Esophagus (tissue), 2 donors: ENCODE results near the gene PCA3. TPM values are rescaled to one million over a fixed set of nuclear protein-coding genes. Genes with fewer than 3 reads are reported as not detected.

Experiments
- H3K27ac ChIP-seq, 2 donors: one replicate each; pipeline ENCODE4 v1.5.1; 2013; ENCODE audit warnings: low read depth in 2 of 2, mild to moderate bottlenecking in 2 of 2, inconsistent platforms in 1 of 2, low read length in 1 of 2, moderate library complexity in 1 of 2
- H3K27me3 ChIP-seq, 2 donors: one replicate each; pipeline ENCODE4 v1.6.1; 2013; ENCODE audit warnings: low read length in 2 of 2, control low read depth in 1 of 2, mild to moderate bottlenecking in 1 of 2; ENCODE audit not compliant: insufficient read depth in 2 of 2, control insufficient read depth in 1 of 2
- H3K36me3 ChIP-seq, 2 donors: one replicate each; pipeline ENCODE4 v1.6.1; 2013; ENCODE audit warnings: low read length in 1 of 2; ENCODE audit not compliant: control insufficient read depth in 2 of 2, insufficient read depth in 2 of 2
- H3K4me1 ChIP-seq, 2 donors: one replicate each; pipeline ENCODE4 v1.6.1; 2013; ENCODE audit warnings: low read length in 1 of 2; ENCODE audit not compliant: control insufficient read depth in 2 of 2, insufficient read depth in 2 of 2
- H3K4me3 ChIP-seq, 2 donors: one replicate each; pipeline ENCODE4 v1.5.1; 2013; ENCODE audit warnings: low read length in 2 of 2, mild to moderate bottlenecking in 2 of 2, low read depth in 1 of 2, moderate library complexity in 1 of 2
- H3K9me3 ChIP-seq, 2 donors: one replicate each; pipeline ENCODE4 v1.6.1; 2013; ENCODE audit warnings: mild to moderate bottlenecking in 2 of 2, low read depth in 1 of 2, low read length in 1 of 2, moderate library complexity in 1 of 2; ENCODE audit not compliant: control insufficient read depth in 2 of 2, insufficient read depth in 1 of 2
- WGBS, 2 donors: extraction: QIAGEN DNeasy Blood & Tissue Kit; methylation state at CpG; one replicate each; pipeline ENCODE4 v1.1.7; 2013; 5-methylcytosine and 5-hydroxymethylcytosine counted together
- polyA plus RNA-seq, 2 donors: library from polyadenylated mRNA; stranded (reverse); fragments of 200-250 nt; gene quantifications; one replicate each; pipeline ENCODE4 v1.2.3, GENCODE V29; 2013
- donor health status: healthy with polysubstance abuse.
- donor health status: Bipolar disorder and iron deficiency.

PCA3 gene
- polyA plus RNA-seq, 2 donors, result 0.06 to 0.35 TPM

DNA sequence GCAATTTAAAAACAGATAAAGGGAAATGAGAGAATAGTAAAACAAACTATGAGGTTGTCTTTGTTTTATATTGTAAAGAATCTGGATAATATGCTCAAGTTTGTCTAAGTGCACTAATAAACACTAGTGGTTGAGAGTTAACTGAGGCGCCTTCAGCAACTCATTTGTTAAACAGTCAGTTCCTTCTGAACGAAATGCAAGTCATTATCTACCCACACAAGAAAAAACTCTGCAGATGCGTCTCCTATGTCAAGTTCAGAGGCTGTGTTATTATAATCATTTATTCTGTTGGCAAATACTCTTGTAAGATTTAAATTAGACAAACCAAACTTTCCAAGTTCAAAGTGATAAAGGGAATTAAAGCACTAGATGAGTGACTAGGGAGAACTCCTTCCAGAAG, 20.3 kb upstream of the PCA3 start:
- H3K9me3 ChIP-seq, result peaks cover 0 to 4% of the 10 kb centered on the region in 2 donors
- no peaks in the 10 kb centered on the region for H3K4me1 ChIP-seq
- H3K4me3 ChIP-seq, result no peak overlapping the region
- no peaks in the 10 kb centered on the region for H3K27me3 ChIP-seq
- H3K36me3 ChIP-seq, result no peaks in the 10 kb centered on the region
- H3K27ac ChIP-seq, result no peak overlapping the region
- WGBS, 2 donors, result 29 to 42% methylated on average over 3 of the region's 3 CpGs

DNA sequence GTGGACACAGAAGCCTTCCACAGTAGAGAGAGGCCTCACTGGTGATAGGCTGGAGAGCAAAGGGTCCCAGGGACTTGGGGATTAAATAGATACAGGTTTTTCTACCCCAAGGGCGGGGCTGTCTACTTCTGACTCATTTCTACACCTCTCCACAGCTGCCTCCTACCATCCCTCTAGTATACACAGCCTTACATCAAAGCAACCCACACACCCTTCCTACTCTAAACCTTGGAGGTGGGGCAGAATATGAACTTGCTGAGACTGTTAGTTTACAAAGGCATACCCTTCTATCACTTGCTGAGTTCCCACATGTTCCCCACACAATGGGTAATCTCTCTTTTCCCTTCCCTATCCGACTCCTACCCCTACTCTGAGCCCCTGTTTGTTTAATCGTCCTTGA, 19.9 kb upstream of the PCA3 start:
- Histone ChIP-seq H3K27me3 (no peaks in the 10 kb centered on the region), H3K9me3 (peaks cover 0 to 4% of the 10 kb centered on the region in 2 donors), H3K27ac (no peak overlapping the region), H3K4me1 (no peaks in the 10 kb centered on the region), H3K36me3 (no peaks in the 10 kb centered on the region), H3K4me3 (no peak overlapping the region)
- WGBS, 2 donors, result 48 to 57% methylated on average over 3 of the region's 3 CpGs

DNA sequence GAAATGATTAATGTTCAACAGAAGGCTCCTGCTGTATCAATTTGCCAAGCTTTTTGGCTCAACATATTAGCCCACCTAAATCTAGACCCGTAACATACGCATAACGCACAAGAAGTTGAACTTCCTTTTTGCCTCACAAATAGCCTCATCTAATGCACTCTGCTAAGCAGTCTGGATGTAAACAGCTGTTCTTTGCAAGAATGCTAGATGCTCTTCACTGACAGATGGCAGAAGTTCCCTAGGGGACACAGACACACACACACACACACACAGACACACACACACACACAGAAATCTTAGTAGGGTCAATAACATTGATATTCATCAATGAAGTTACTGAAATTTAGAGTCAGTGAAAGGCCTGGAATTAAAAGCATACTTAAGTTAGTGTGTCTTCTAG, 13.2 kb upstream of the PCA3 start:
- Histone ChIP-seq H3K9me3 (no peaks in the 10 kb centered on the region), H3K4me1 (no peaks in the 10 kb centered on the region), H3K36me3 (no peaks in the 10 kb centered on the region), H3K4me3 (no peak overlapping the region), H3K27me3 (no peaks in the 10 kb centered on the region), H3K27ac (no peak overlapping the region)
- WGBS, 2 donors, result 85 to 88% methylated on average over 3 of the region's 3 CpGs

DNA sequence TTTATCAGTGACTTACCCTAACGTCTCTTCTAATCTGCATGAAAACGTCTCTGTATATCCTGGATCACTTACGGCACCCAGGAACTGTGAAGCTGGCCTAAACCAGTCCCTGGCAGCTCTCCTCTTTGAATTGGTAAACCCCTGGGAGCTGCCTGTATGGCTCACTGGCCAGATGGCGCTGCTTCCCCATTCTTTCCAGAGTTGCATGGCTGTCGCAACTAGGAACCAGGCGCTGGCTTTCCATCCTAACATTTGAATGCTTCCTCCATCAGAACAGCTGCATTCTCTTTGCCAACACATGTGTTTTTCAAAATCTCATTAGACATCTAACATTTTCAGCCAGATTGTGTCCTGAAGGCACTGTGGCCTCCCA, 8.0 kb upstream of the PCA3 start:
- 51 to 56% methylated on average over 6 of the region's 6 CpGs for WGBS, 2 donors
- H3K4me3 ChIP-seq, result no peak overlapping the region

DNA sequence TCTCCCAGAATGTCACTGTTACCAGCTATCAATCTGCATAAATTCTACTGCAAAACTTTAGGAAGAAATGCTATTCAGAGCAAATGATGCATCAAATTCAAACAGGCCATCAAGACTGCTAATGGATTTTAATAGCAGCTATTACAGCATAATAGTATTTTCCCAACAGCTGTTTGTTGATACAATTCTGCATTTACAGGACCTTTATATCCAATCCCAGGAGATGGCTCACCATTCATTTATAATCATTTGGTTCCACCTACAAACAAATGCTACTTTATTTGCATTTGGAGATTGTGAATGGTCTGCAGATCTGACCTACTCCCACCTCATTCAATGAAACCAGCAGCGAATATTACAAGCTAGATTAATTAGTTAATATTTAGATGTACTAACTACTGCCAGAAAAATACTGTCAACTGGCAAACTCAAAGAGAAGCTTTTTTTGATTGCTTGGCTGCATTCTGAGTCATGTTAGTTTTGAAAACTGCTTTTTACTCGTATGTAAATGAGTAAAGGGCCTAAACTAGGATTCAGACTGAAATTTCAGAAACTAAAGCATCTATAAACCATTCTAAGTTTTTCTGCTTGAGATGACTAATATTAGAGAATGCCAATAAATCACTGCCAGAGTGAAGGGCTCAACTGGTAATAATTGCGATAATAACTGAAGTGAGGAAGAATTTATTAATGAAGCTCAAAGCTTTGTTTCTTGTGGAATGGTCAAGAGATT, 7.1 kb upstream of the PCA3 start:
- Histone ChIP-seq H3K27me3 (no peaks in the 10 kb centered on the region), H3K4me3 (no peak overlapping the region), H3K36me3 (no peaks in the 10 kb centered on the region), H3K27ac (no peak overlapping the region), H3K4me1 (peaks cover 0 to 4% of the 10 kb centered on the region in 2 donors), H3K9me3 (no peaks in the 10 kb centered on the region)
- 66 to 71% methylated on average over 3 of the region's 3 CpGs for WGBS, 2 donors

More for the DNA sequence above, 8.0 kb upstream of the PCA3 start:
- no peaks in the 10 kb centered on the region for H3K9me3 ChIP-seq
- H3K27me3 ChIP-seq, result no peaks in the 10 kb centered on the region
- no peaks in the 10 kb centered on the region for H3K36me3 ChIP-seq
- no peak overlapping the region for H3K27ac ChIP-seq
- H3K4me1 ChIP-seq, result peaks cover 0 to 4% of the 10 kb centered on the region in 2 donors

DNA sequence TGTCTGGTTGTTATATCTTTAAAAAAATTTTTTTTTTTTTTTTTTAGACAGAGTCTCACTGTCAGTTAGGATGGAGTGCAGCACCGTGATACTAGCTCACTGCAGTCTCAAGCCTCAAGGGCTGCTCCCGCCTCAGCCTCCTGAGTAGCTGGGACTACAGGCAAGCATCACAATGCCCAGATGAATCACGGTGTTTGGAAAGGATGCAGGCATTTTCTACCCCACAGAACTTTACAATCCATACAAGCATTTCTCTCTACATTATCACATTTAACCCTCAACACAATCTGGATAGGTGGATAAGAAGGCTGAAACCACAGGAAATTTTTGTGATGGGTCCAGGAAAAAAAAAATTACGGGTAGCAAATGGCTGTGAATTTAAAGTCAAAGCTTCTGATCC, 5.8 kb upstream of the PCA3 start:
- 66 to 67% methylated on average over 4 of the region's 4 CpGs for WGBS, 2 donors
- Histone ChIP-seq H3K4me1 (peaks cover 0 to 4% of the 10 kb centered on the region in 2 donors), H3K27ac (no peak overlapping the region), H3K27me3 (no peaks in the 10 kb centered on the region), H3K9me3 (no peaks in the 10 kb centered on the region), H3K36me3 (no peaks in the 10 kb centered on the region), H3K4me3 (no peak overlapping the region)

DNA sequence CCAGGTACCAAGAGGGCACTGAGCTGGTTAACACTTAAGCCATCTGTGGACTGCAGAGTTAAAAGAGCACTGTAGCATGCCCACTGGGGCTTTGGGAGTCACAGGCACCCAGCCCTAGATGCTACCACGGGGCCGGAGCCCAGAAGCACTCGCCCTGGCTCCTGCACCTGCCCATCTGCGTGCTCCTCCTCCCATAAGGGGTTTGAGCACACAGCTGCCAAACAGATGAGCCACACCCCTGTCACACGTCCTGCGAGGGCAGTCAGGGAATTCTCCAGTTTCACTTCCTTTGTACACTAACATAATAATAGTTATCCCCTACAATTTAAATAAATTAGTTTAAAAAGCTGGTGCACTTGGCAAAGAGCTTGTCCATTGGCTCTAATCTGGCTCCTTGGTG, 4.5 kb upstream of the PCA3 start:
- H3K4me3 ChIP-seq, result no peak overlapping the region
- peaks cover 0 to 4% of the 10 kb centered on the region in 2 donors for H3K4me1 ChIP-seq
- 37 to 42% methylated on average over 6 of the region's 6 CpGs for WGBS, 2 donors
- H3K27me3 ChIP-seq, result no peaks in the 10 kb centered on the region
- no peaks in the 10 kb centered on the region for H3K9me3 ChIP-seq
- no peak overlapping the region for H3K27ac ChIP-seq
- H3K36me3 ChIP-seq, result no peaks in the 10 kb centered on the region

DNA sequence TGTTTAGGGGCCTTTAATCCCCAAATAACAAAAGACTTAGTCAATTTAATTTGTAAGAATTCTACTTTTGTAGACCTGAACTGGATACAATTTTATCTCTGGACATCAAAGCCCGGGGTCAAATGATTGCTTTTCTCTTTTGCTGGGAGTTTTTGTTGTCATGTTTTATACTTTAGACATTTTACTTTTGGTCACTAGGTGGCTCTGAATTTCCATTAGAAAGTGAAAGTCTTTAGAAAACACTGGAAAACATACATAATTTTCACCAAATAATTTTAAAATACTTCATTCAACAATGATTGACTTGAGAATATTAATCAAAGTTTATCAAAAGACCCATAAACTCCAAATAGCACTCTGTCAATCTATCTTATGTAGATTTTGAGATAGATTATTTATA, 2.8 kb upstream of the PCA3 start:
- H3K27me3 ChIP-seq, result no peaks in the 10 kb centered on the region
- no peaks in the 10 kb centered on the region for H3K9me3 ChIP-seq
- 15 to 35% methylated on average over 1 of the region's 1 CpG for WGBS, 2 donors
- no peaks in the 10 kb centered on the region for H3K36me3 ChIP-seq
- no peak overlapping the region for H3K27ac ChIP-seq
- no peak overlapping the region for H3K4me3 ChIP-seq
- H3K4me1 ChIP-seq, result peaks cover 0 to 4% of the 10 kb centered on the region in 2 donors

DNA sequence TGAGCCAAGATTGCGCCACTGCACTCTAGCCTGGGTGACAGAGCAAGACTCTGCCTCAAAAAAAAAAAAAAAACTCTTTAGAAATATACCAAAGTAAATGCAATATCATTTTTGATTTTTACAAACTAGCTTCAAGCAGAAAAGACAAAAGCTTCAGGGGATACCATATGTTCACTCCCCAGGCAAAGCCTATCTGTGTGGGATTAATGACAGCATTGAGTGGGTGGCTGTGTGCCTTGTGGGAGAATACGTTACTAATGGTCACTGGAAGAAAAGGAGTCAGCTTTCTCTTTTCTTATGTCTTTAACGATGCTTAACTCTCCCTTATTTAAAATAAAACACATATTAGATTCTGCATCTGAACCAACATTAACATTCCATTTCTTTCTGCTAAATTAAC, 1.9 kb downstream of the PCA3 start:
- Histone ChIP-seq H3K4me1 (no peaks in the 10 kb centered on the region), H3K27me3 (no peaks in the 10 kb centered on the region), H3K36me3 (no peaks in the 10 kb centered on the region), H3K27ac (no peak overlapping the region), H3K4me3 (no peak overlapping the region), H3K9me3 (no peaks in the 10 kb centered on the region)
- 81 to 83% methylated on average over 3 of the region's 3 CpGs for WGBS, 2 donors

DNA sequence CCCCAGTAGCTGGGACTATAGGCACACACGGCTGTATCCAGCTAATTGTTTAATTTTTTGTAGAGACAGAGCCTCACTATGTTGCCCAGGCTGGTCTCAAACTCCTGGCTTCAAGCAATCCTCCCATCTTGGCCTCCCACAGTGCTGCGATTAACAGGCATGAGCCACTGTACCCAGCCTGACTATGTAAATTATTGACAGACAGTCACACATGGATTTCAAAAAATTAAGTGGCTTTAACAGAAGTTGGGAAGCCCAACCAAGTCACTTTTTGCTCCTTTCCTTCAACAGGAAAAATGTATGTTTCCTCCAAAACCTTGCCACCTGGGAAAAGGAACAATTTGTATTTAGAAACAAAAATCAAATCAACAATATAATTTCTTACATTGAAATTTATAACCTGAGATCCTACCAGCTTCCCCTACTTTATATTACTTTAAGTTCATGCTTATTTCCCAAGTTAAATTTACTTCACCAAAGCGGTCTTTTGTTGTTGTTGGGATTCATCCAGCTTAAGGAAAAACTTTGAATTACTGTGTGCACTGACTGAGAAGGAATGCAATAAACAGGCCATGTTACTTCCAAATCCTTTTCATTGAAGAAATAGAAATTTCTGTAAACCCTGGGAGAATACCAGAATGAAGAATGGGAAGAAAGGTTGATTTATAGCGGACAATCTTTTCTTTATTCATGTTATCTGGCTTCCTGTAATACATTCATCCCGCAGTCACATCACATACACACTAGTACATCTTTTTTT, 8.6 kb downstream of the PCA3 start:
- Histone ChIP-seq H3K4me3 (no peak overlapping the region), H3K36me3 (no peaks in the 10 kb centered on the region), H3K9me3 (no peaks in the 10 kb centered on the region), H3K27ac (no peak overlapping the region), H3K4me1 (no peaks in the 10 kb centered on the region), H3K27me3 (no peaks in the 10 kb centered on the region)
- 57 to 65% methylated on average over 5 of the region's 5 CpGs for WGBS, 2 donors
